ENCODE data around the gene CXCL6. TPM values are rescaled to one million over a fixed set of nuclear protein-coding genes. Genes with fewer than 3 reads are reported as not detected.

The CXCL6 gene
- total RNA-seq, 1 donor from 2014 or later: 35.3 TPM

DNA sequence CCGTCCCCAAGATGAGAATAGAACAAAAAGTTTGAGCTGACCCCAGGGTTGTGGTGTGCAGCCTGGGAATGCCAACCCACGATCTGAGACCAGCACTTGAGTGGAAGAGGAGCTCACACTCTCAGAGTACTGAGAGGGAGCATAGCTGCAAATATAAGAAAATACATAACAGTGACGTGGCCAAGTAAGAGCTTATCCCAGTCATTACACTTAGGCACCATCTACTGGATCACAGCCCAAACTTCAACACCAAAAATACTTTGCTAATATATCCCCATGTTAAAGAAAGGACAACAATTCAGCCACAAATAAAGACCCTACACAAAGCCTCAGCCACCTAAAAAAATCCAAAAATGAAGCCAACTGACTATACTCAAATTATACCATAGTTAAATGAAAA, 33.3 kb upstream of the CXCL6 start:
- no peak for DNase-seq (ENCODE audit: extremely low spot score, unreplicated experiment)
- H3K27ac Mint-ChIP-seq (ENCODE audit: unreplicated experiment): no peak overlapping the region
- peaks cover 31% of the 10 kb centered on the region for H3K36me3 Mint-ChIP-seq (ENCODE audit: unreplicated experiment)
- peaks cover 14% of the 10 kb centered on the region for H3K4me1 Mint-ChIP-seq (ENCODE audit: unreplicated experiment)
- H3K9me3 Mint-ChIP-seq (ENCODE audit: unreplicated experiment): peaks cover 46% of the 10 kb centered on the region
- H3K4me3 Mint-ChIP-seq (ENCODE audit: unreplicated experiment): no peak overlapping the region
- peaks cover 14% of the 10 kb centered on the region for H3K27me3 Mint-ChIP-seq (ENCODE audit: unreplicated experiment)
- TF ChIP-seq, protein P1, sequence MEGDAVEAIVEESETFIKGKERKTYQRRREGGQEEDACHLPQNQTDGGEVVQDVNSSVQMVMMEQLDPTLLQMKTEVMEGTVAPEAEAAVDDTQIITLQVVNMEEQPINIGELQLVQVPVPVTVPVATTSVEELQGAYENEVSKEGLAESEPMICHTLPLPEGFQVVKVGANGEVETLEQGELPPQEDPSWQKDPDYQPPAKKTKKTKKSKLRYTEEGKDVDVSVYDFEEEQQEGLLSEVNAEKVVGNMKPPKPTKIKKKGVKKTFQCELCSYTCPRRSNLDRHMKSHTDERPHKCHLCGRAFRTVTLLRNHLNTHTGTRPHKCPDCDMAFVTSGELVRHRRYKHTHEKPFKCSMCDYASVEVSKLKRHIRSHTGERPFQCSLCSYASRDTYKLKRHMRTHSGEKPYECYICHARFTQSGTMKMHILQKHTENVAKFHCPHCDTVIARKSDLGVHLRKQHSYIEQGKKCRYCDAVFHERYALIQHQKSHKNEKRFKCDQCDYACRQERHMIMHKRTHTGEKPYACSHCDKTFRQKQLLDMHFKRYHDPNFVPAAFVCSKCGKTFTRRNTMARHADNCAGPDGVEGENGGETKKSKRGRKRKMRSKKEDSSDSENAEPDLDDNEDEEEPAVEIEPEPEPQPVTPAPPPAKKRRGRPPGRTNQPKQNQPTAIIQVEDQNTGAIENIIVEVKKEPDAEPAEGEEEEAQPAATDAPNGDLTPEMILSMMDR (IDR thresholded peaks at IDR 0.05): no peak

DNA sequence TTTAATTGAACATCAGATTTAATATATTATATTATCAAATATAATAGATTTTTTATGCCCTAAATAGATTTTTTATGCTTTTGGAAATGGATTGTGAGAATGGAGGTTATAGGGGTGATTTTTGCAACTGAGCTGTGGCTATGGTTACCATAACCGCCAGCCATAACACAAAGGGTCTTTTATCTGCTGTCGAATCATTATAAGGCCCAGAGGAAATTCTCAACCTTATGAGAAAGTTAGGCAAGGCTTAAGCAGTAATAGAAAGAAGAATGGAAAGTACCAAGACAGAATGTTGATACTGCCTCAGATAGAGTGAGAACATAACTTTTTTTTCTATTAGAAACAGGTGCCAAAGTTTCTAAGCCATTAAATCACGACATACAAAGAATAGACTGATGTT, 26.3 kb upstream of the CXCL6 start:
- Mint-ChIP-seq H3K9me3 (ENCODE audit: unreplicated experiment) (peaks cover 11% of the 10 kb centered on the region), H3K27ac (ENCODE audit: unreplicated experiment) (no peak overlapping the region), H3K4me1 (ENCODE audit: unreplicated experiment) (peaks cover 13% of the 10 kb centered on the region), H3K36me3 (ENCODE audit: unreplicated experiment) (peaks cover 15% of the 10 kb centered on the region), H3K4me3 (ENCODE audit: unreplicated experiment) (no peak overlapping the region), H3K27me3 (ENCODE audit: unreplicated experiment) (peaks cover 31% of the 10 kb centered on the region)
- no peak for DNase-seq (ENCODE audit: extremely low spot score, unreplicated experiment)
- TF ChIP-seq, protein P1 (IDR thresholded peaks at IDR 0.05): no peak

DNA sequence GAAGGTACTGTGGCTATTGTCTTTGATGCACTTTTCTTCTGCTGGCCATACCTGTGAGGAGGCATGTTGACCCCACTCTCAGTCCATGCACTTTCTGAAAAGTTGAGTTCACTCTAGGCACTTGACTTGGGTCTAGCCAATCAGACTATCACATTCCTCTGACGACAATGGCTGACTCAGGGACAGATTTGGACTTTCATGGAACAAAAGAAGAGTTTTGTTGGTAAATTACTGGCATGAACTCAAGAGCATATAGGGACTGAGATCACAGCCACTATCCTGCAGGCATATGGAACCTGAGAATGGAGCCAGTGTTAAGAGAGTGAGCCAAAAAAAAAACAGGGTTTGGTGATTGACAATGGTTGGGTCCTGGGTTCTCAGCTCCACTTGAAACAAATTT, 24.6 kb upstream of the CXCL6 start:
- no peak for DNase-seq (ENCODE audit: extremely low spot score, unreplicated experiment)
- no peak overlapping the region for H3K4me3 Mint-ChIP-seq (ENCODE audit: unreplicated experiment)
- peaks cover 19% of the 10 kb centered on the region for H3K4me1 Mint-ChIP-seq (ENCODE audit: unreplicated experiment)
- no peaks in the 10 kb centered on the region for H3K9me3 Mint-ChIP-seq (ENCODE audit: unreplicated experiment)
- TF ChIP-seq, protein P1 (IDR thresholded peaks at IDR 0.05): no peak
- peaks cover 5% of the 10 kb centered on the region for H3K36me3 Mint-ChIP-seq (ENCODE audit: unreplicated experiment)
- H3K27ac Mint-ChIP-seq (ENCODE audit: unreplicated experiment): no peak overlapping the region
- peaks cover 23% of the 10 kb centered on the region for H3K27me3 Mint-ChIP-seq (ENCODE audit: unreplicated experiment)

DNA sequence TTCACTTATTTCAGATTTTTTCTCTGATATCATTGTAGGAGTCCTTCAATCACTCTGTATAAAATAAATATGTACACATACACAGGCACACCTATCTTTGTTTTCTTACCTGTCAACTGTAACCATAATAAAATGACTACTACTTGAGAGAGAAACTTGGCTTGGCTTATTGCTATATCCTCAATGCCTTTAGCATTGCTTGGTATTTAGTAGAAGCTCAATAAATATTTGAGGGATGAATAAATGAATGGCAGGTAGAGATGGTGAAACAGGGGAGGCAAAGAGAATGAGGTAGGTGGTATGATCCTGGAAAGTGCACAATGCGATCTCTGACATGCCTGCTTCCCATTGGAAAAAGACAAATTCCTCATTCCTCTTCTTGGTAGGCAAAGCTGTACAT, 21.8 kb upstream of the CXCL6 start:
- Mint-ChIP-seq H3K36me3 (ENCODE audit: unreplicated experiment) (no peaks in the 10 kb centered on the region), H3K4me1 (ENCODE audit: unreplicated experiment) (peaks cover 30% of the 10 kb centered on the region), H3K9me3 (ENCODE audit: unreplicated experiment) (peaks cover 5% of the 10 kb centered on the region), H3K27ac (ENCODE audit: unreplicated experiment) (no peak overlapping the region), H3K27me3 (ENCODE audit: unreplicated experiment) (peaks cover 2% of the 10 kb centered on the region), H3K4me3 (ENCODE audit: unreplicated experiment) (no peak overlapping the region)
- TF ChIP-seq, protein P1 (IDR thresholded peaks at IDR 0.05): no peak
- no peak for DNase-seq (ENCODE audit: extremely low spot score, unreplicated experiment)

DNA sequence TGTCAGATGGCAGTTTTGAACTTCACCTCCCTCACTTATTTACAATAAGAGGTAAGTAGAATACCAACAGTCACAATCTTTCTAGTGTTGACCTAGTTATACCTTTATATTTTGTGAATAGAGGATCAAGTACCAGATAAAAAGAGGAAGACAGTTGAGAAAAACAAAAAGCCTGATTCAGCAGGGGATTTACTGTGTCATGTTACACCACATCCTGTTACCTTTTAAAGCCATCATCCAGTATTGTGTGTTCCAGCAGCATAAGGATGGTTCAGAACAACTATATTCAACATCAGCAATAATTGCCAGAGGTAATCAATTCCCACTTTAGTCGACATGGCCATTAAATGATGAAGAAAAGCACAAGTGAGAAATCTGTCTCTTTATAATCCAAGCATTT, 21.3 kb upstream of the CXCL6 start:
- TF ChIP-seq, protein P1 (IDR thresholded peaks at IDR 0.05): no peak
- Mint-ChIP-seq H3K9me3 (ENCODE audit: unreplicated experiment) (peaks cover 5% of the 10 kb centered on the region), H3K4me3 (ENCODE audit: unreplicated experiment) (no peak overlapping the region), H3K4me1 (ENCODE audit: unreplicated experiment) (peaks cover 30% of the 10 kb centered on the region), H3K36me3 (ENCODE audit: unreplicated experiment) (no peaks in the 10 kb centered on the region), H3K27ac (ENCODE audit: unreplicated experiment) (no peak overlapping the region), H3K27me3 (ENCODE audit: unreplicated experiment) (no peaks in the 10 kb centered on the region)
- DNase-seq (ENCODE audit: extremely low spot score, unreplicated experiment): no peak
